Endothelial cell of coronary artery (primary cell): ENCODE measurements around the gene ZDHHC5. TPM values are rescaled to one million over a fixed set of nuclear protein-coding genes. Genes with fewer than 3 reads are reported as not detected.

Experiments used
- total RNA-seq: library from RNA; depleted of rRNA; stranded (reverse); fragments of >200 nt; gene quantifications from 2 replicates; pipeline ENCODE4 v1.2.3, GENCODE V29; 2014

Gene ZDHHC5, protein sequence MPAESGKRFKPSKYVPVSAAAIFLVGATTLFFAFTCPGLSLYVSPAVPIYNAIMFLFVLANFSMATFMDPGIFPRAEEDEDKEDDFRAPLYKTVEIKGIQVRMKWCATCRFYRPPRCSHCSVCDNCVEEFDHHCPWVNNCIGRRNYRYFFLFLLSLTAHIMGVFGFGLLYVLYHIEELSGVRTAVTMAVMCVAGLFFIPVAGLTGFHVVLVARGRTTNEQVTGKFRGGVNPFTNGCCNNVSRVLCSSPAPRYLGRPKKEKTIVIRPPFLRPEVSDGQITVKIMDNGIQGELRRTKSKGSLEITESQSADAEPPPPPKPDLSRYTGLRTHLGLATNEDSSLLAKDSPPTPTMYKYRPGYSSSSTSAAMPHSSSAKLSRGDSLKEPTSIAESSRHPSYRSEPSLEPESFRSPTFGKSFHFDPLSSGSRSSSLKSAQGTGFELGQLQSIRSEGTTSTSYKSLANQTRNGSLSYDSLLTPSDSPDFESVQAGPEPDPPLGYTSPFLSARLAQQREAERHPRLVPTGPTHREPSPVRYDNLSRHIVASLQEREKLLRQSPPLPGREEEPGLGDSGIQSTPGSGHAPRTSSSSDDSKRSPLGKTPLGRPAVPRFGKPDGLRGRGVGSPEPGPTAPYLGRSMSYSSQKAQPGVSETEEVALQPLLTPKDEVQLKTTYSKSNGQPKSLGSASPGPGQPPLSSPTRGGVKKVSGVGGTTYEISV
- 31.5 and 37.3 TPM in 2 replicates for total RNA-seq

GRCh38 chr11:57667736-57668433 lies at the start of gene ZDHHC5:
Gene ZDHHC5 (plus strand): TSS chr11:57668114. CDS start chr11:57673091, 4,977 bp downstream.

DNA sequence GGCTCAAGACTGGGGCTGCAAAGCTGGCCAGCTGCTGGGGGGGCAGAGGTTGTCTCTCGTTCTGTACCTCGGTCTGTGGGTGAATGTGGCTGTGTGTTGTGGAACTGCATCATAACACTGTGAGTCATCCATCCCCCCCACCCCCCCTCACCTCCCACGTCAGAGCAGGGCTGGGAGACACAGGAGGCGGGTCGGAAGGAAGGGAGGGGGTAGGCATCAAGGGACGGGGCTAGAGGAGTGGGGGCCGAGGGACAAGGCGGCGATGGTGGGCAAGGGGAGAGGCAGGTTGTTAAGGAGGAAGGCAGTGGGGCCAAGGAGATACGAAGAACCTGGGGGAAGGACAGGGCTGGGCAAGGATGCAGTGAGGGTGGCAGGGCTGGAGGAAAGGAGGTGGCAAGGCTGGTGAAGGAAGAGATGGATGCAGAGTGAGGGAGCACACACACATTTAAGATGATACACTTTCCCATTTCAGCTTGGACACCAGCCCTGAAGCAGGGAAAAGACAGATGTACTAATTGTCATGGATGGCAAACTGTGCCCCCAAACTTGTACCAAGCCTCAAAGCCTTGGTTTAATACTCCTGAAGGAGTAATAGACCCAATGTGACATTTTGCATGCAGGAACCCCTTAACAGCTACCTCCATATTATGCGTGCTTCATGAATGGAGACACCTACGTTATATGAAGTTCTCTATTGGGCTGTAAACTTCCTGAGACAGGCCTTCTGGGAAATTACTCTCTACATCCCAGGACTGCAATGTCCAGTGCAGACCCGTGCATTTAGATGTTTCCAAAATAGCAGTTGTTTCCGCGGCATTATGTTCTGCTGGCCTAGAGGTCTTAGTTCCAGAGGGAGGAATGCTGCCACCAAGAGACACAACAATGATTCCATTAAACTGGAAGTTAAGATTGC lies 17.8 kb upstream of the ZDHHC5 start, which contains the start of gene YPEL4:
Gene YPEL4 (minus strand): TSS at position 87 of the 913 bp plus-strand sequence. CDS start 2,805 bp downstream, outside the sequence.

GRCh38 chr11:57657194-57658022 lies 10.5 kb upstream of the ZDHHC5 start, which contains the start of gene CLP1:
Gene CLP1 (plus strand): TSS chr11:57657762. CDS start chr11:57659477, 1,715 bp downstream.

DNA sequence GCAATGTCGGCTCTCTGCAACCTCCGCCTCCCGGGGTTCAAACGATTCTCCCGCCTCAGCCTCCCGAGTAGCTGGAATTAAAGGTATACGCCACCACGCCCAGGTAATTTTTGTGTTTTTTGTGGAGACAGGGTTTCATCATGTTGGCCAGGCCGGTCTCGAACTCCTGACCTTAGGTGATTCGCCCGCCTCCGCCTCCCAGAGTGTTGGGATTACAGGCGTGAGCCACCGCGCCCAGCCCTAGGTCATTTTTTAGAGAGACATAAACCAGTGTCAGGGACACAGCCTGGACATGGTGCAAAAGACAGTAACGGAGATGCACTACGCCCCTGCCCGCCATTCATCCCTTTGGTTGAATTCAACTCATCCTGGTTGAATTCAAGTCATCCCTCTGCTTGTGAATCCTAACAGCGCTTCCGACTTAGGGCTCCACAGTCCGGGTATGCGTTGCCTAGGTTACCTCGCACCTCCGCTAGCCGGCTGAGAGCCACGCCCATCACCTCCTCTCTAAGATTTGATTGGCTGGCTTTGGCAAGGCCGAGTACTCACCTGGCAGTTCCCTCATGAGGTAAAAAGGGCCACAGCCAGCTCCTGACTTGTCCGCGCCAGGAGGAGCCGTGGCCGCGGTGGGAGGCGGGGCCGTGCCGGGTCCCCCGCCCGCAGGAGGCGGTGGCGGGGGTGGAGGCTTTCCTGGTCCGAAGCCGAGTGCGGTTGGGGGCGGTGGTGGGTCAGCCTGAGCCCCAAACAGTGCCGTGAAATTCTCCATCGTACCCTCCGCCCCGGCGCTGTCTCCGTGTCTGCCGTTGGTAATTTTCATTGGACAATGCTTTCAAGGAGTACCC lies 43.7 kb downstream of the ZDHHC5 start, which contains the start of gene MED19:
Gene MED19 (minus strand): TSS at position 802 of the 842 bp plus-strand sequence. CDS start 36 bp downstream, at position 766.

DNA sequence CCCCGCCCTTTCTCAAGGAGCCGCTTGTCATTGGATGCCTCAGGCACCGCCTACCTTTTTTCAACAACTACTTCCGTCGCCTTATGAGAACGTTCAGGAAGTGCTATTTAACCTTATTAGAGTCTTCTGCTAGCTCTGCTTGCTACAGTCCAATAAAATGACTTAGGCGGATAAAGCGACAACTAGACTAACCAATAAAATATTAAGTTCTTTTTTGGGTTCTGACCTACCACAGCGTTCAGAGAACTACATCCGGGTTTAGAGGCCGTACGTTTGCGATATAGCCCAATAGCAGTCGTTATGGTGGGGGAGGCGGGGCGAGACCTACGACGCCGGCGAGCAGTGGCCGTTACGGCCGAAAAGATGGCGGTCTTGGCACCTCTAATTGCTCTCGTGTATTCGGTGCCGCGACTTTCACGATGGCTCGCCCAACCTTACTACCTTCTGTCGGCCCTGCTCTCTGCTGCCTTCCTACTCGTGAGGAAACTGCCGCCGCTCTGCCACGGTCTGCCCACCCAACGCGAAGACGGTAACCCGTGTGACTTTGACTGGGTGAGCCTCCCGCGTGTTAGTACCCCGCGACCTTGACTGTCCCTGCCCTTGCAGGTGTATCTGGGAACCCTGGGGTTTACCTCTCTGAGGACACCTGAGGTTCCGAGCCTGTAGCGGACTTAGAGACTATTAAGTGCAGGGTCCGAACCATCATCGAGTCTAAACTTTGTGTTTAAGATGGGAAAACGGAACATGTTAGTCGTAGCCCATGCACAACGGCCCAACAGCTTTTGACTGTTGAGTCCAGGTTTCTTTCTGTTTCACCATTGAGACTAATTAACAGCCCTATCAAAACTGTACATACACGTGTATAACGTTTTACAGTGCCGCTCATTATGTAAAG lies 44.6 kb downstream of the ZDHHC5 start, which contains the start of gene TMX2:
Gene TMX2 (plus strand): TSS at position 338 of the 895 bp plus-strand sequence. CDS start 26 bp downstream, at position 364.

GRCh38 chr11:57741132-57742086 lies 73.5 kb downstream of the ZDHHC5 start, which contains the start of gene SELENOH:
Gene SELENOH (plus strand): TSS chr11:57741491. CDS start chr11:57741596, 105 bp downstream.

Other genes with a start within 250 kb of the ZDHHC5 start
- gene SLC43A3, start 241.0 kb upstream of the ZDHHC5 start, total RNA-seq: 30.2 and 32.1 TPM in 2 replicates
- under 0.01 TPM in 1 of 2 replicates, not detected in the other for gene RTN4RL2, start 207.6 kb upstream of the ZDHHC5 start, total RNA-seq
- 10.6 and 11.7 TPM in 2 replicates for gene SLC43A1, start 152.4 kb upstream of the ZDHHC5 start, total RNA-seq
- gene TIMM10, start 137.4 kb upstream of the ZDHHC5 start, total RNA-seq: 37.5 and 109 TPM in 2 replicates
- not detected in 2 replicates for gene SMTNL1, start 130.5 kb upstream of the ZDHHC5 start, total RNA-seq
- 17.4 and 40.3 TPM in 2 replicates for gene UBE2L6, start 100.4 kb upstream of the ZDHHC5 start, total RNA-seq
- 0.09 and 0.56 TPM in 2 replicates for gene SERPING1, start 70.4 kb upstream of the ZDHHC5 start, total RNA-seq
- gene YPEL4, start 18.2 kb upstream of the ZDHHC5 start, total RNA-seq: 0.18 and 0.28 TPM in 2 replicates
- 21.7 and 22.6 TPM in 2 replicates for gene CLP1, start 10.4 kb upstream of the ZDHHC5 start, total RNA-seq
- 13.9 and 19.1 TPM in 2 replicates for gene MED19, start 44.1 kb downstream of the ZDHHC5 start, total RNA-seq
- 52.0 and 55.1 TPM in 2 replicates for gene TMX2, start 44.5 kb downstream of the ZDHHC5 start, total RNA-seq
- 65.7 and 70.2 TPM in 2 replicates for gene SELENOH, start 73.4 kb downstream of the ZDHHC5 start, total RNA-seq
- gene BTBD18, start 83.7 kb downstream of the ZDHHC5 start, total RNA-seq: not detected in 2 replicates
- gene CTNND1, start 93.7 kb downstream of the ZDHHC5 start, total RNA-seq: 184 and 247 TPM in 2 replicates